Left forelimb (tissue), 1 donor: Measurements from ENCODE around the gene ABCA5.

Experiments
- DNase-seq: peaks from one replicate; pipeline ENCODE4 v3.0.0-alpha.2; 2018; ENCODE audit warnings: low spot score

The ABCA5 gene

GRCh38 chr17:69254187-69254586 lies 72.7 kb downstream of the ABCA5 start:
- DNase-seq, result no peak

DNA sequence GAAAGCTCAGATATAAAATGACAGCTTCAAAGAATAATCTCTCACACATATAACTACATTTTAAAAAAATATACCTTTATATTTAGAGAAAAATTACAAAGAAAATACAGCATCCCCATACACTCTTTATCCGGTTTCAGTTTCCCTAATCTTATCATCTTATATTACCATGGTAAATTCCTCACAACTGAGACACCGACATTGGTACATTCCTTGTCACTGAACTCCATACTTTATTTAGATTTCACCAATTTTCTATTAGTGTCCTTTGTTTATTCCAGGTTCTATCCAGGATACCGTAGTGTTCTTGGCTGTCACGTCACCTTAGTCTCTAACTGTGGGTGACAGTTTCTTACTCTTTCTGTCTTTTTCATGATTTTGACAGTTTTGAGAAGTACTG lies 76.3 kb downstream of the ABCA5 start:
- DNase-seq, result no peak

DNA sequence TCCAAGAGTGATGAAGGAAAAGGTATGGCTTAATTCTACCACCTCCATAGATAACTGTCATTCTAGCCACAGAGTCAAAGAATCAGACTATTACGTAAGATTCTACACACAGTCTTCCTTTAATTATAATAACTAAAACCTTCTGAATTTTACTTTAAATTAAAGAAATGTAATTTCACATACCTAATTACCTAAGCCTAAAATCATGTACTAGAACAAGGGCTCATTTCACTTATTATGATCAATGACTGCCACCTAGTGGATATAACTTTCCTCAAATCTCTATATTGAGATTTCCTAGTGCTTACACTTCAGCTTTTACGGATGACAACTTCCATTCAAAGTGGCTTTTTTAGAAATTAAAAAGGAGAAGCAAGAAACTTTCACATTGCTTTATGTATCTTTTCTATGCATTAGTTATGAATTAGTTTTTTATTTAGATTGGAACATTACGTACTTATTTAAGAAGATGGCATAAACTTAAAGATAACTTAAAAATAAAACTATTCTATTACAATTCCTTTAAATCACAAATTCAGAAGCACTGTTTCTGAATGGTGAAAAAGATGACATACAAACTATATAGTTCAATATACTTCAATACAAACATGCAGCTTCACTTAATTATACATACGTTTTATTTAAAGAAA lies 80.1 kb downstream of the ABCA5 start:
- no peak for DNase-seq

DNA sequence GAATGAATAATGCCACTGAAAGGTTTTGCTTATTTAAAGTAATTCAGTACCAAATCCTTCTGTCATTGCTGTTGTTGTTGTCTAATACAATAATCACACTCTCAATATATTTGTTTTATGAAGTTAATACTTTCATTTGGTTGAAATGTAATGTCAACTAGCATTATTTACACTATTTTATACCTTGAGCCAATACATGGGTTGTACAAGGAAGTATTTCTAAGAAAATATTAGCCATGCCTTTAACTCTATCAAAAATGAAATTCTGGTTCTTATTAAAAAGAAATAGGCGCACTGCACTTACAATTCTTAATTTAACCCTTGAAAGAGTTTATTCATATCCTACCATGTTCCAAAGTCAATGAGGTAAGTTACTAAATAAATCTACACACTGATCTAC lies 80.7 kb downstream of the ABCA5 start:
- DNase-seq, result no peak

- no peak for DNase-seq
Measured at GRCh38 chr17:69245617-69246016, 81.3 kb downstream of the ABCA5 start.

DNA sequence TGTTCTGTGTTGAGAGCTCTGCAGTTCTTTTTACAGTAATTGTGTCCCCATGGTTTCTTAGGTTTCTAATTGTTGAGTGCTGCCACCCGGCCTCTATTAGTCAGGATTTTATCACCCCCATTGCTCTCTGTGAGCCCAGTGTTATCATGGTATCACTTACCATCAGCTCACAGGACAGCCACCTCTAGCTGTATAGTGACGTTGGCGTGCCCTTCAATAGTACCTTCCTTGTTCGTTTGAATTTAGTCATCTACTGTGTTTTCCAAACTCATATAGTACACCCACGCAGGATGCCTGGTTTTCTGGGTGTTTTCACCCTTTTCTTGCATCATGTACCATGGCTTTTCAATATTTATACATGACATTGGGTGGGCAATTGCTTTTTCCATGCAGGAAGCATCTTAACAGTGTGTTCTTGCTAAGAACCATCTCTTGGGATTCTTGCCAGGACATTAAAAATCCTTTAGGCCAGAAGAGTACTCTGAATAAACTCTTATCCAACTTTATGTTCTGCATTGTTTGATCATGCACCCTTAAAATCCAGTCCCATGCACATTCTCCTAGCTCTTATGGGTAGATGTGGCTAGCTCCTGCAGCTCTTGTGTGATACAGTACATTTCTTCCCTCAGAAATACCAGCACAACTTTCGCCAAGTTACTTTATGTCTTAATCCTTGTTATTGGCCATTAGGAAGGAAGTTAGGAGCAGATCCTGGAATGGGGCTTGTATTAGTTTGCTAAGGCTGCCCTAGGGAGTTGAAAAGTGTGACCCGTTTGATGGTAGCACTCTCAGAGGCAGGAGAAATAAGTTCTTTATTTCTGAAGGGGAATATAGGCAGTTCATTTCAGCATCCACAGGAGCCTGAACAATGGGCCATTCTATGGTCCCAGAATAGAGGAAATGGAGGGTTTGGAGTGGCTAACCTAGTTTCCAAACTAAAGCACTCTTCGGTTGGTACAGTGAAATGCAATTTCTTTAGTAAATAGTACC lies 87.0 kb downstream of the ABCA5 start:
- no peak for DNase-seq

- no peak for DNase-seq
Measured at GRCh38 chr17:69236946-69237345, 90.0 kb downstream of the ABCA5 start.

GRCh38 chr17:69236464-69236863 lies 90.5 kb downstream of the ABCA5 start:
- no peak for DNase-seq

DNA sequence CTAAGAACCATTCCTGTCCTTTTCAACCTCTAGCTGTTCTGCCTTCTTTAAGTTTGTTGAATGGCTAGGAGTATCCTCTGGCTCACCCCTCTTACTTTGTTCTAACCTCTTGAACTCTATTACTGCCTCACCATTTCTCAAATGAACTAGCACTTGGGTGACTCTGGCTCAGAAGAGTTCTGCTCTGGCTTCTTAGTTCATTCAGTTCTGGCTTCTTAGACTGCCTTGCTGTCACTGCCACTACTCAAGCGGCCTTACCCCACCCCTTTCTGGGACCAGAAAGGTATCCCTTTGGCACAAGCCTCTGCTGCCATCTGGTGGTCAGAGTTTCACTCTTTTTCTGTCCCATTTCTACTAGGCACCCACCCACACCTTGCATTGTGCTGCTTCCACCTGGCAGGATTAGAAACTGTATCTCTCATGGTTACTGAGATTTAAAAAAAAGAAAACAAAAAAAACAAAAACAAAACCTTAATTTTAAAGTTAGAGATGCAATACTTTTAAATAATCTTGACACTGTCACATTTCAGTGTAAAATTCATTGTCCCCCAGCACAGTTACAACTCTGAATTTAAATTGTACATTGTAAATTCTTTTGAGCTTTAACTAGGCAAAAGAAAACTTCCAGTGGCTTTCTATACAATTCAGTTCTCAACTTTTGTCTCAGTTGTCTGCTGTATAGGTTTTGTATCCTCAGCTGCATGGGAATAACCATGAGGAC lies 91.4 kb downstream of the ABCA5 start:
- DNase-seq, result peak; percentile 82

- DNase-seq, result no peak
Measured at GRCh38 chr17:69232650-69233049, 94.3 kb downstream of the ABCA5 start.

GRCh38 chr17:69231521-69231920 lies 95.4 kb downstream of the ABCA5 start:
- DNase-seq, result no peak

DNA sequence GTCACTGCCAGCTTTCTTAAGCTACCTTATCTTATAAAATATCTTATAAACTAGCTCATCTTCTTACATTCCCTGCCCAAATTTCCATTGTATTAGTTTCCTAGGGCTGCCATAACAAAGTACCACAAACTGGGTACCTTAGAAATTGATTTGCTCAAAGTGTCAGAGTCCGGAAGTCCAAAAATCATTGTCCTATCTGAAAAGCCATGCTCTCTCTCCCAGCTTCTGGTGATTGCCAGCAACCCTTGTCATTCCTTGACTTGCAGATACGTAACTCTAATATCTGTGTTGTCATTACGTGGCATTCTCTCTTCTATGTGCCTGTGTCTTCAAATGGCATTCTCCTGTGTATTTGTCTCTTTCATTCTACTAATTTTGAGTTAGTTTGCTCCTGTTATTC lies 96.0 kb downstream of the ABCA5 start:
- DNase-seq, result no peak

GRCh38 chr17:69228576-69228975 lies 98.4 kb downstream of the ABCA5 start, which contains the start of gene ABCA10:
TSS of gene ABCA10 (minus strand) at chr17:69228824. CDS start at chr17:69225358, 3,466 bp downstream.
- DNase-seq, result no peak

- DNase-seq, result no peak
Measured at GRCh38 chr17:69228018-69228417, 98.9 kb downstream of the ABCA5 start.

- DNase-seq, result no peak
Measured at GRCh38 chr17:69227541-69227940, 99.4 kb downstream of the ABCA5 start.

GRCh38 chr17:69223809-69224208 lies 103.1 kb downstream of the ABCA5 start:
- no peak for DNase-seq

DNA sequence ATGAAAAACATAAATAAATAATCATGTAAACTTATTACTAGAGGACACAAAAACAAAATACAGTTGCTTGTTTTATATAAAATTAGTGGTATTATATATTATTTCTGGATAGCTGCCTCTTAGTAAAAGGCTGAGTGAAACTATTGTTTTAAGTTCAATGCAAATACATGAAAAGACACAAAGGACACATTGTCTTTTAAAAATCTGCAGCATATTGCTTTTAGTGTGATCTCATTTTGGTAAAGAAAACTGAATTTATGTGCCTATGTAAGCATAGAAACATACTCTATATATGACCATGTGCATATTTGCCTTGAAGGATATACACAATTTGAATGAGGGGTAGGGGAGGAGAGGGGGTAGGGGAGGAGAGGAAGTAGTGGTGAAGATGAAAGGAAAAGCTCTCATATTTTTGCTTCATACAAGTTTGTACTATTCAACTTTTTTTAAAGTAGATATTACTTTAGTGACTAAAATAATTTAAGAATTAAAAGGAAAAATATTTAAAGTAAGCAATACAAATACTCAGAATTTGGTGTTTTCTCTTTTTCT lies 104.2 kb downstream of the ABCA5 start:
- no peak for DNase-seq

DNA sequence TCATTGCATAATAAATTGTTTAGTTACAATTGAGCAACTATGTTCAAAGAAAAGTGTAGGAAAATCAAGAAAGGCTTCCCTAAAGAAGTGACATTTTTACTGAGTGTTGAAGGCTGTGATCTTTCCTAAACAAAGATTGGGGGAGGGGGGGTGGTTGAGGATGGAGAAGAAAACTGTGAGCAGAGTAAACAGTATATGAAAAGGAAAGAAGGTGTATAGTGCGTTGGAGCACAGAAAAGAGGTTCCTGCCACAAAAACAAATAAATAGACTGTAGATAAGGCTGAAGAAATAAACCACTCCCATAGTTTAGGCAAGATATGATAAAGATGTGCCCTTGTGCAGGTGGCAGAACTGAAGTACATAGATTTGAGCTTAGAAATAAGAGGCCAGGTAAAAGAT lies 106.8 kb downstream of the ABCA5 start:
- no peak for DNase-seq

DNA sequence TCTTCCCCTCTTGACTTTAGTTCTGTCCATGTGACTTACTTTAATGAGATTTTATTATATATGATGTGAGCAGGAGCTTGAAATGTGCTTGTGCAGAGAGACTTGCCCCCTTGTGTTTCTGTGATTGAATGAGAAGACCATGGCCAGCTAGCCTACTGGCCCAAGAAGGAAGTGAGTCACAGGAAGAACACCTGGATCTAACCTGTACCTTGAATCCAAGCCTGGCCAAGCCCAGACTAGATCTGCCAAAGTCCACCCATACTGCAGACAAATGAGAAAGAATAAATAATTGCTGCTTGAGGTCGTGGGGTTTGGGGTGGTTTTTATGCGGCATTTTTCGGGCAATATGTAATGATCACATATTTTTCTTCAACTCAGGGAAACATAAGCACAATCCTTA lies 107.9 kb downstream of the ABCA5 start:
- no peak for DNase-seq

DNA sequence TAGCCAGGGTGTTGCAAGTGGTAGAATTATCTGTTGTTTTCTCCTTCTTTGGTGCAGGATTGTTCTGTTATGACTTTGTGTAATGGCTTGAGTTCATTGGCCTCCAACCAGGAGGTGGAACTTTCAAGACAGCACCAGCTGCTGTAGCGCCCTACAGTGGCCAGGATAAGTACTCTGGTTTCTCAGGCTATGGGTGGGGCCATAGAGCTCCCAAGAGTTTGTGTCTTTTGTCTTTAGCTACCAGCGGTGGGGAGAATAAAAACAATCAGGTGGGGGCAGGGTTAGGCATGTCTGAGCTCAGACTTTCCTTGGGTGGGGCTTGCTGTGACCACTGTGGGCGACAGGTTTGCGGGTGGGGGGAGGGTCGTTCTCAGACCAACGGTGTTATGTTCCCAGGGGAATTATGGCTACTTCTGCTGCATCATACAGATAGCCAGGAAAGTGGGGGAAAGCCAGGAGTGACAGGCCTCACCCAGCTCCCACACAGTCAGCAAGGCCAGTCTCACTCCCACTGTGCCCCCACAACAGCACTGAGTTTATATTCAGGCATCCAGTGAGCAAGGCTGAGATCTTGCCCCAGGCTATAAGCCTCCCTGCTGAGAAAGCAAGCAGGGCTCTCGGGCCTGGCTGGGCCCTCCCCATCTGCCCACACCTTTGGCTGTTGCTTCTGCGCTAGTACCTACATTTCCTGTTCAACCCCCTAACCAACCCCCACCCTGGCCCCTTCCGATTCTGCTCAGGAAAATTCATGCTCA lies 113.7 kb downstream of the ABCA5 start:
- no peak for DNase-seq

DNA sequence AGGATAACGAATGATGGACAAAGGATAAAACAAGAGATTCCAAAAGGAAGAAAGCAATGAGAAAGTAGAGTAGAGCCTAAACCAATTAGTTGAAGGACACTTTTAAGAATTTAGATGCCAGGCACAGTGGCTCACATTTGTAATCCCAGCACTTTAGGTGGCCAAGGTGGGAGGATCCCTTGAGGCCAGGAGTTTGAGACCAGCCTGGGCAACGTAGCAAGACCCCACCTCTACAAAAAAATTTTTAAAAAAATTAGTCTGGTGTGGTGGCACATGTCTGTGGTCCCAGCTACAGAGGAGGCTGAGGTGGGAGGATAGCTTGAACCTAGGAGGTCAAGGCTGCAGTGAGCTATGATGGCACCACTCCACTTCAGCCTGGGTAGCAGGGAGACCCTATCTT lies 118.3 kb downstream of the ABCA5 start:
- no peak for DNase-seq

GRCh38 chr17:69207151-69207550 lies 119.8 kb downstream of the ABCA5 start:
- DNase-seq, result no peak
